ENCODE measurements around the gene CDKN2D. TPM values are rescaled to one million over a fixed set of nuclear protein-coding genes. Genes with fewer than 3 reads are reported as not detected.

Gene CDKN2D
- total and polyA plus RNA-seq, 2 of the 13 experiments (the other 11 are each of a cell fraction or from before 2014, with no cell fraction given), result 5.4 to 8.6 TPM

GRCh38 chr19:10568826-10569651 lies at the start of gene CDKN2D (continued):
- TF ChIP-seq ZBTB42 (CRISPR knock-in tag; IDR thresholded peaks at IDR 0.05) (no peak), ZNF713 (CRISPR knock-in tag; IDR thresholded peaks at IDR 0.05) (no peak), ZNF646 (CRISPR knock-in tag; IDR thresholded peaks at IDR 0.05) (no peak), SRY (CRISPR knock-in tag; IDR thresholded peaks at IDR 0.05) (peak; percentile 12; the same call in 1 of the 2 replicates), ZNF768 (CRISPR knock-in tag; IDR thresholded peaks at IDR 0.05) (no peak), ZFP36L2 (CRISPR knock-in tag; IDR thresholded peaks at IDR 0.05) (no peak), ZNF777 (CRISPR knock-in tag; IDR thresholded peaks at IDR 0.05) (peak; percentile 56; the same call in 1 of the 2 replicates), BRCA1 (CRISPR knock-in tag; IDR thresholded peaks at IDR 0.05) (peak; percentile 46; the same call in 1 of the 2 replicates), FOXK2 (IDR thresholded peaks at IDR 0.05) (peak; percentile 33; the same call in 1 of the 2 replicates), ZNF510 (CRISPR knock-in tag; IDR thresholded peaks at IDR 0.05; ENCODE audit: low read depth) (no peak), ZNF383 (CRISPR knock-in tag; IDR thresholded peaks at IDR 0.05; ENCODE audit: borderline replicate concordance) (no peak), POGZ (CRISPR knock-in tag; IDR thresholded peaks at IDR 0.05) (peak; percentile 66; the same call in 1 of the 2 replicates), SPEN (CRISPR knock-in tag; IDR thresholded peaks at IDR 0.05; ENCODE audit: low read depth) (peak; percentile 77; the same call in 1 of the 2 replicates), EHMT2 (IDR thresholded peaks at IDR 0.05; ENCODE audit: borderline replicate concordance, low read depth, low read length) (no peak), LCORL (IDR thresholded peaks at IDR 0.05) (no peak), LCORL (CRISPR knock-in tag; IDR thresholded peaks at IDR 0.05) (0 out of 2 replicates have a peak, but pooled peaks have one; percentile 37), KLF15 (CRISPR knock-in tag; IDR thresholded peaks at IDR 0.05; ENCODE audit: borderline replicate concordance) (no peak; the same call in 1 of the 2 replicates), HNF4G (IDR thresholded peaks at IDR 0.05; ENCODE audit: borderline replicate concordance, low read depth, low read length) (no peak), HNF4G (CRISPR knock-in tag; IDR thresholded peaks at IDR 0.05; ENCODE audit: borderline replicate concordance, low read depth) (0 out of 2 replicates have a peak, but pooled peaks have one; percentile 43), NFKB2 (CRISPR knock-in tag; IDR thresholded peaks at IDR 0.05; ENCODE audit: borderline replicate concordance) (0 out of 2 replicates have a peak, but pooled peaks have one; percentile 43), PAF1 (CRISPR knock-in tag; IDR thresholded peaks at IDR 0.05) (no peak), ZNF616 (CRISPR knock-in tag; IDR thresholded peaks at IDR 0.05; ENCODE audit: low read depth) (no peak), ZFYVE20 (CRISPR knock-in tag; IDR thresholded peaks at IDR 0.05; ENCODE audit: borderline replicate concordance, low read depth) (0 out of 2 replicates have a peak, but pooled peaks have one; percentile 79), NPAS2 (CRISPR knock-in tag; IDR thresholded peaks at IDR 0.05; ENCODE audit: borderline replicate concordance) (no peak), PHB2 (IDR thresholded peaks at IDR 0.05; ENCODE audit: partially characterized antibody) (no peak), SP4 (CRISPR knock-in tag; IDR thresholded peaks at IDR 0.05) (peak; percentile 99)

Measured in HepG2 (cell line).